ENCODE measurements around the gene MPST.
A peak's percentile ranks its signal among the peaks of the same experiment; 100 is the strongest.
"Not testable (repeated sequence)": the region's sequence is repeated elsewhere in the genome, so short reads cannot be mapped to it uniquely, and the experiment has no call there.

The MPST gene

DNA sequence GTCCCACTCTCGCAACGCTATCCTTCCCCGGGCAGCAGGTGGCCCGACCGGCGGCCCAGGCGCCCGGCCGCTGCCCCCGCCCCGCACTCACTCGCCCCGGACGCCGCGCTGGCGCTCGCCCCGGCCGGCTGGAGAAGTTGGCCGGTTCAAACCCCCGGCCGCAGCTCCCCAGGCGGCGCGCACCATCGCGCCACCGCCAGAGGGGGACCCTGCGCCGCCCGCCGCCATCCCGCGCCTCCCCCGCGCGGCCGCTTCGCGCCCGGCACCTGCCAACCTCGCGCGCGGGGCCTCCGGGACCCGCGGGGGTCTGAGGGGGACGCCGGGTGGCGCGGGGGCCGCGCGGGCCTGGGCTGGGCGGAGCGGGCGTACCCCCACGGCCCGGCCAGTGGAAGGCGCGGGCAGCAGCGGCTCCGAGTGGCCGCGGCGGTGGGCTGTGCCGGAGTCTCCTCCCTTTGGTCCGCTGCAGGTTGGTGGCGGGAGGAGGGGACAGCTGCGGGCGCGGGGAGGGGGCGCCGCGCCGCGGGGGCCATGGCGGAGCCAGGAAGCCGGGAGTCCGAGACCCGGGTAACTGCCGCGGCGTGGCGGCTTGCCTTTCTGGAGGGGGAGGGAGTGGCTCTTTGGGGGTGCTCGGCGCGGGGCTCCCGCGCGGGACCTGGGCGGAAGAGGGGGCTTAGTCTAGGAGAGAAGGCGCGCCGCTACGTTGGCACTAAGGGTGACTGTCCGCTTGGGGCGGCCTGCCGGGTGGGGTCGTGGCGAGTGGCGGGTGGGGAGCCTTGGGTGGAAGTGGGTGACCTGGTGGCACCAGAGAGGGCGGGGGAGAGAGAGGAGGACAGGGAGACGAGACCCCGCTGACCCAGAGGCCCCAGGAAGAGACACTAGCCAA is at the start of gene MPST, which contains the start of gene TST:
Gene MPST, plus strand, starts transcription at position 434 of the 883 bp plus-strand sequence. Its CDS starts 95 bp downstream, at position 529.
Gene TST, minus strand, starts transcription at position 139 of the 883 bp plus-strand sequence. CDS start 715 bp downstream, outside the sequence.
- Mint-ChIP-seq H3K9me3 (ENCODE audit: low read depth) (no peaks in the 10 kb centered on the region), H3K27ac (peak within 1 kb of the TSS; percentile 46), H3K4me3 (peak within 1 kb of the TSS; percentile 82), H3K4me1 (ENCODE audit: low read depth) (peaks cover 2% of the 10 kb centered on the region), H3K27me3 (peaks cover 7% of the 10 kb centered on the region), H3K36me3 (no peaks in the 10 kb centered on the region)

DNA sequence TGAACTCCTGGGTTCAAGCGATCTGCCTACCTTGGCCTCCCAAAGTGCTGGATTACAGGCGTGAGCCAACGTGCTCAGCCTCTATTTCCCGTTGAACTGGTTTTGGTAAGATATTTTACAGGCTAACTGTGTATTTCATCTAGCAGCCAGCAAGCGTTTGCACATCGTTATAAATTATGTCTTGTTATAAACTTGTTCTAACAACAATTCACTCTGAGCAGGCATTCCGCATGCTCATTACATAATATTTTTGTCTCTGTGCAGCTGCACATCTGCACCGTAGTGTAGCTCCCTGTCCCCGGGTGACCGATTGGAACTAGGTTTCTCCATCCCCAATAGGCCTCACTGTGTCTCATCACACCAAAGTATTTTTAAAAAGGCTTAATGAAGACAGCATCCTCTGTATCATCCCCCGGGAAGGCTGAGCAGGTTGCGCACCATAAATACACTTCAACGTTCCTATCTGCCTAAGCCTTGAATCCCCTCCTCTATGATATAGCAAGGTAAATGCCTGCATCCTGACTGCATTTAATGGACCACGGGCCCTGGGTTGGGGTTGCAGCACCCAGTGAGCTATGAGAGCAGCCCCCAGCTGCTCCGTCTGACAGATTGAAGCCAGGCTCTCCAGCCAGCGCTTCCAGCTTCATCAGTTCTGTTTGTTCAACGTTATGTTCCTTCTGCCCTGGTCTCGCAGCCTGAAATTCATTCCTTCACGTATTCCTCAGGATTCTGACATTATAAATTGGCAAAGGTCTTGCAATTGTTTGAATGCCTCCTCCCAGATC is 48.0 kb upstream of the MPST start:
- H3K9me3 Mint-ChIP-seq (ENCODE audit: low read depth), result no peaks in the 10 kb centered on the region
- no peaks in the 10 kb centered on the region for H3K4me1 Mint-ChIP-seq (ENCODE audit: low read depth)
- H3K27ac Mint-ChIP-seq, result no peak overlapping the region
- H3K4me3 Mint-ChIP-seq, result no peak overlapping the region
- no peaks in the 10 kb centered on the region for H3K36me3 Mint-ChIP-seq
- H3K27me3 Mint-ChIP-seq, result no peaks in the 10 kb centered on the region

DNA sequence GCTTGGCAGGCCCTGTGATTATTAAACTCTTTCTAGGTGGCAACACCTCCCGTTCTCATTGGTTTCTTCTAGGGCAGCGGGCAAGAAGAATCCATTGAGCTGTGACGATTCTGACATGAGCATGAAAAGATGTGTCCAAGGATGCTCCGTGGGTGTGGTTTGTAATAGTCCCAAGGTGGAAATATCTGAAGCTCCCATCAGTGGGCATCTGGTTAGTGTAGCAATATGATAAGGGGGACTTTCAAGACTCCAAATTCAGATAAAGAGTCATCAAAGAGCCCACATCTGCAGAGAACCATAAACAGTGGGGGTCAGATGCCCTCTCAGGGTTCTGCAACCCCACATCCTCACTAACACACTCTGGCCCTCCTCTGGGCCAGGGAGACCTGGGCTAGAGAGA is 42.9 kb upstream of the MPST start:
- Mint-ChIP-seq H3K27ac (no peak overlapping the region), H3K27me3 (no peaks in the 10 kb centered on the region), H3K4me1 (ENCODE audit: low read depth) (peaks cover 7% of the 10 kb centered on the region), H3K4me3 (peak overlapping the region; percentile 17), H3K9me3 (ENCODE audit: low read depth) (no peaks in the 10 kb centered on the region), H3K36me3 (no peaks in the 10 kb centered on the region)

DNA sequence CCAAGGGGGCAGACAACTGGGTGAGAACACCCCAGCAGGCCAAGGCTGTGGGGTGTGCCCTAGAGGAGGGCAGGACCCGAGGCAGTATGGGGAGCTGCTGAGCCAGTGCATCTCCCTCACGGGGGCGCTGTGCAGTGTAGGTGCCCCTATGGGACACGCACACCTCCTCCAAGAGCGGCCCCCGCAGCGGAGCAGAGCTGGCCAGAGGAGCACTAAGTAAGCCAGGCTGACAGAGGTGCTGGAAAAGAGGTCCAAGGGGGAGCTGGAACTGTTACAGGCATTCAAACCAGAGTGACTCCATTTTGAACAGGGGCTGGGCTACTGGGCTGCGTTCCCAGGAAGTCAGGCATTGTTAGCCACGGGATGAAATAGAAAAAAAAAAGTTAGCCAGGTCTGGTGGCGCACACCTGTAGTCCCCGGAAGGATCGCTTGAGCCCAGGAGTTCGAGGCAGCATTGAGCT is 42.1 kb upstream of the MPST start:
- Mint-ChIP-seq H3K4me3 (peak overlapping the region; percentile 90), H3K9me3 (ENCODE audit: low read depth) (no peaks in the 10 kb centered on the region), H3K36me3 (no peaks in the 10 kb centered on the region), H3K27me3 (no peaks in the 10 kb centered on the region), H3K4me1 (ENCODE audit: low read depth) (peaks cover 7% of the 10 kb centered on the region), H3K27ac (peak overlapping the region; percentile 82)

DNA sequence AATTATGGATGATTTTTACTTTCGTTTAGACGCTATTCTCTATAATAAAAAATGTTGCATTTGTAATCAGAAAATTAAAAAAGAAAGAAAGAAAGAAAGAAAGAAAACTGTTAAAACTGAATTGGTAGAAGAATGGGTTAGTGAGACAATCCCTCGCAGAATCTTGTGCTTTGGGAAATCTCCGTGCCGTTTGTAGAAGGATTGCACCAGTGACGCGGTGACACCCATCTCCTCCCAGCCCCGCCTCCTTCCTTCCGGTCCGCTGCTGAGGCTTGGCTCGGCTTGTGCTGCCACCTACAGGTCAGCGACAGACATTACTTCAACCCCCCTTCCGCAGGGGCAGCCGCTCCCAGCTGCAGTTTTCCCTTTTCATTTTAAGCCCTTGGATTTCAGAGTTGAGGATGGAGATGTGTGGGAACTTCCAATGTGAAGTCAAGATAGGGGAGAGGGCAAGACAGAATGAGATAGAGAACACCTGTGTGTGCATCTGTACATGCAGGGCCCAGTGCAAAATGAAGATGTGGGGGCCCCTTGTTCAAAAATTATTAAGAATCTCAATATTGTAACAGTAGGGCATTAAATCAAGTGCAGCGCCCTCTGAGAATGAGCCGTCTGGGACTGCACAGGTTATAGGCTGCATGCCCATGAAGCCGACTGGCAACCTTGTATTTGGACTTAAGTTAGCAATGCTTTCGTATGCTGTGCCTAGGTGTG is 41.4 kb upstream of the MPST start:
- Mint-ChIP-seq H3K27me3 (no peaks in the 10 kb centered on the region), H3K36me3 (no peaks in the 10 kb centered on the region), H3K4me1 (ENCODE audit: low read depth) (peaks cover 7% of the 10 kb centered on the region), H3K27ac (peak overlapping the region; percentile 82), H3K9me3 (ENCODE audit: low read depth) (no peaks in the 10 kb centered on the region), H3K4me3 (peak overlapping the region; percentile 90)

DNA sequence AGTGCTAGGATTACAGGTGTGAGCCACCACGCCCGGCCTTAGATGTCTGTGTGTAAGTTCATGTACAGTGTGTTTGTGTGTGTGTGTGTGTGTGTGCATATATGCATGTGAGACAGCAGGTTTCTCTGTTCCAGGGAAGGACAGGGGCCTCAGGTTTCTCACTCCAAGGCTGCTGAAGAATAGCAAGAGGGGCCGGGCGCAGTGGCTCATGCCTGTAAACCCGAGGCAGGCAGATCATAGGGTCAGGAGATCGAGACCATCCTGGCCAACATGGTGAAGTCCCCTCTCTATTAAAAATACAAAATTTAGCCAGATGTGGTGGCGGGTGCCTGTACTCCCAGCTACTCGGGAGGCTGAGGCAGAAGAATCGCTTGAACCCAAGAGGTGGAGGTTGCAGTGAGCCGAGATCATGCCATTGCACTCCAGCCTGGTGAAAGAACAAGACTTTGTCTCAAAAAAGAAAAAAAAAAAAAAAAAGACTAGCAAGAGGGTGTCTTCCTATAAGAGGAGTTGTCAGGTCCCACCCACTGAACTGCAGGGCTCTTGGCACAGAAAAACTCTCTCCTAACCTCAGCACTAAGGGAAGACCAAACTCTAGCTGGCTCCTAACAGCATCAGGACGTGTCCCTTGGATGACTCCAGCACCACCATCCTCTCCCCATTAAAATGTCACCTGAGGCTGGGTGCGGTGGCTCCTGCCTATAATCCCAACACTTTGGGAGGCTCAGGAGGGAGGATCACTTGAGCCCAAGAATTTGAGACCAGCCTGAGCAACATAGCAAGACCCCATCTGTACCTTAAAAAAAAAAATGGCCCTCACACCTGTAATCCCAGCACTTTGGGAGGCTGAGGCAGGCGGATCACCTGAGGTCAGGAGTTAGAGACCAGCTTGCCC is 40.3 kb upstream of the MPST start:
- Mint-ChIP-seq H3K36me3 (no peaks in the 10 kb centered on the region), H3K27me3 (no peaks in the 10 kb centered on the region), H3K9me3 (ENCODE audit: low read depth) (no peaks in the 10 kb centered on the region), H3K4me1 (ENCODE audit: low read depth) (peaks cover 7% of the 10 kb centered on the region), H3K27ac (no peak overlapping the region), H3K4me3 (no peak overlapping the region)

DNA sequence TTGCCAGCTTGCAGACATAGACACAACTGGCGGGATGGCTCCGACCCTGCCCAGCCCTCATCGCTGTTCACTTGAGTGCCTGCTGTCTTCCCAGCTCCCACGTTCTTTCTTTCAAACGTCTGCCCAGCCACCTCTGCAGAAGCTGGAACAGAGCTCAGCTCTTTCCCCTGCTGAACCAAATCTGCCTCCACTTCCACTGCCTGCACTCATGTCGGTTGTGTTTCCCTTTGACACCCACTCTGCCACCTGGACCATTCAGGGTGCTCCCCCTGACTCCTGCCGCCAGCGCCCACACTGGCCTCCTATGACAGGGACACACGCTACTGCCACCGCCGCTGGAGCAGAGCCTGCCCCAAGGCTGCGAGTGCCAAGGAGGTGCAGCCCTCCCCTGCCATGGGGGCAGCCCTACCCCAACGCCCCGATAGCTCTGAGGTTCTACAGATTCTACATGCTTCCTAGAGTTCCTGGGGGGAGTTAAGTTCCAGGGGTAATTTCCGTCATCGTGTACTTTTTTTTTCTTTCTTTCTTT is 38.2 kb upstream of the MPST start:
- H3K36me3 Mint-ChIP-seq, result peaks cover 8% of the 10 kb centered on the region
- no peaks in the 10 kb centered on the region for H3K27me3 Mint-ChIP-seq
- no peak overlapping the region for H3K27ac Mint-ChIP-seq
- H3K4me3 Mint-ChIP-seq, result no peak overlapping the region
- peaks cover 7% of the 10 kb centered on the region for H3K4me1 Mint-ChIP-seq (ENCODE audit: low read depth)
- peaks cover 10% of the 10 kb centered on the region for H3K9me3 Mint-ChIP-seq (ENCODE audit: low read depth)

DNA sequence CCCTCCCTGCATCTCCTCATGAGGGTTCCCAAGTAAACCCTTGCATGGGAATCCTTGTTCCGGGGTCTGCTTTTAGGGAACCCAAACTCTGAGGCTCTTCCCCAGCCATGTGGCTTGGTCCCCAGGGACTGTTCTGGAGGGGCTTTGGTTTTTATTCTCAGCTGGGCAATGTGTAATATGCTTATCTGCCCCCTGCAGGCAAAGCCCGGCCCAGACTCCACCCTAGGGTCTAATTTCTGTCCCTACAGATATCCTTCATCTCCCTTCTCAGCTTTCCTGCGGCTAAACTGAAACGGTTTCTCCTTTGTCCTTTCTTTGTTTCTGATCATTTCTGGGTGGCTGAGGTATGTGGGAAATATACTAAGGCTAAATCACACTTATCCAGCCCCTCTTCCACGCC is 37.4 kb upstream of the MPST start:
- Mint-ChIP-seq H3K4me1 (ENCODE audit: low read depth) (peaks cover 7% of the 10 kb centered on the region), H3K36me3 (peaks cover 8% of the 10 kb centered on the region), H3K4me3 (no peak overlapping the region), H3K27me3 (peaks cover 1% of the 10 kb centered on the region), H3K27ac (no peak overlapping the region), H3K9me3 (ENCODE audit: low read depth) (peaks cover 11% of the 10 kb centered on the region)

DNA sequence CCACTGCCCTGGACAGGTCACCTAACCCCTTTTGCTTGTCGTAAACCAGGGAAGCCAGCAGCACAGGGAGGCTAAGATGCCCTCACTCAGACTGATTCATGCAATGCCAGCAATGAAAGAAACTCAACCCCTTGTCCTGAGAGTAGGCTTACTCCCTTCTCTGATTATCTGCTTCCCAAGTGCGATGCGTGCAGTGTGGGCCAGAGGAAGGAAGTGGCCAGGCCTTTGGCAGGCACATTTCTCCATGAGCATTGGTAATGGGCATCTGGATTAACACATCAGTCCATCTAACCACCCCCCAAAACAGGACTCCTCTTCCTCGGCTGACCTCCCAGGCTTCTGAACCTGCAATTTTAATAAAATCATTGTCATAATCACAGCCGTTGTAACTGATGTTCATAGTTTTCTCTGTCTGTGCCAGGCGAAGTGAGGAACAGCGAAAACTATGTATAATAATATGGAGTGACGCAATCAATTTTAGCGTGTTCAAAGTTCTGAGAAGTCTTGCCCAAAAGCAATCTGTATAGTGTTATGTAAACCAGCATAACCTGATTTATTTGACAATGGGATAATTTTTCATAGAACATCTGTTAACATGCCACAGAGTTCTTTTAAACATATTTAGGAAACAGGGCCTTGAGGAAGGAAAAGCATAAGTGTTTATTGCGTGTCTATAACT is 34.2 kb upstream of the MPST start:
- peaks cover 11% of the 10 kb centered on the region for H3K9me3 Mint-ChIP-seq (ENCODE audit: low read depth)
- no peaks in the 10 kb centered on the region for H3K4me1 Mint-ChIP-seq (ENCODE audit: low read depth)
- H3K27me3 Mint-ChIP-seq, result peaks cover 6% of the 10 kb centered on the region
- no peak overlapping the region for H3K4me3 Mint-ChIP-seq
- no peak overlapping the region for H3K27ac Mint-ChIP-seq
- H3K36me3 Mint-ChIP-seq, result peaks cover 8% of the 10 kb centered on the region

DNA sequence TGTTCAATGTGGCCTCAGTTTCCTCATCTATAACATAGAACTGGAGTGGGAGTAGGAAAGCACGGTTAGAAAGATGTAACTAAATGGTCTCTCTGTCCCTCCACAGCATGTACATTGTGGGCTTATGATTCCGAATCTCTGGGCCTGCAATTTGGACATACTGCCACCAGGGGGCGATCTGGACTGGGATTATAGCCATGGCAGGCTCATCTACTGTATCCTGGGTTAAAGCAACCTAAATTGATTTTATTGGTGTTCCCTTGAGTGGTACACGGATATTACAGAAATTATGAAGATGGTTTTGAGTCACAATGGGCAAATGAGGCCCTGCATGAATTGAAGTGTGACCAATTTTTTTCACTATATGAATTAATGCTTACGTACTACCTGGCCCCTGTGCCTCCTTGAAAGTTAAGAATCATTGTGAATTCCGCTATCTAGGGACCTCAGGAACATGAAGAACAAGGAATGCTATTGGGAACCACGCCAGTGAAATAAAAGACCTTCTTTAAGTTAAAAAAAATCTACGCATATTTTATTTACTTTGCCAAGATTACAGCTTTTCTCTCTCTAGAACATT is 33.2 kb upstream of the MPST start:
- H3K9me3 Mint-ChIP-seq (ENCODE audit: low read depth), result peaks cover 11% of the 10 kb centered on the region

DNA sequence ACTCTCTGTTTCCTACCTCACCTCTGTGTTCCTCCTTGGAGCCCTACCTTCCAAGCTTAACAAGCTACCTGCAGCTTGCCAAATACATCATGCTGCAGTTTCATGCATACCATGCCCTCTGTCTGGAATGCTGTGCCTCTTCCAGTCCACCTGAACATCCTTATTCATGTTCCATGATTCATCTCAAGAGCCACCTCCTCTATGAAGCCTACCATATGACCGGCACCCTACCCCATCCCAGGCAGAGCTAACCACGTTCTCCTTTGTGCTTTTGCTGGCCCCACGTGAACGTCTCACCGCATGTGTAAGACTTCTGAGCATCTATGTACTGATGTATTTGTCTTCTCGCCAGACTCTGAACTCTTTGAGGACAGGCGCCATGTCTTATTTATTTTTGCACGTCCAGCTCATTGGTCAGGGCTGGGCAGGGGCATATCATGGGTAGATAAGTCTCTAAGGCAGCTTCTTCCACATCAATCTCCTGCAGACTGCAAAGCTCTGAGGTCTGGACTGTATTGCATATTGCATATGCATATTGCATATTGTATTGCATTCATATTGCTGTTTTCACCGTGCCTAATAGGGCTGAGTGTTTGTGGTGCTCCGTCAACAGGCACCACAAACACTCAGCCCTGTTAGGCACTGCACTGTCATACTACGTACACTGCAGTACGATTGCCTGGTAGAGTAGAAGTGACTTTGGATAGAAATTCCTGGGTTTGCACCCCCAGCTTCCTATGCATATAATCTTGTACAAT is 31.3 kb upstream of the MPST start:
- Mint-ChIP-seq H3K27ac (no peak overlapping the region), H3K9me3 (ENCODE audit: low read depth) (peaks cover 11% of the 10 kb centered on the region), H3K4me1 (ENCODE audit: low read depth) (no peaks in the 10 kb centered on the region), H3K4me3 (no peak overlapping the region), H3K36me3 (peaks cover 8% of the 10 kb centered on the region), H3K27me3 (peaks cover 13% of the 10 kb centered on the region)

More for the DNA sequence above, 33.2 kb upstream of the MPST start:
- no peaks in the 10 kb centered on the region for H3K4me1 Mint-ChIP-seq (ENCODE audit: low read depth)
- H3K27ac Mint-ChIP-seq, result no peak overlapping the region
- peaks cover 8% of the 10 kb centered on the region for H3K27me3 Mint-ChIP-seq
- no peak overlapping the region for H3K4me3 Mint-ChIP-seq
- peaks cover 8% of the 10 kb centered on the region for H3K36me3 Mint-ChIP-seq

DNA sequence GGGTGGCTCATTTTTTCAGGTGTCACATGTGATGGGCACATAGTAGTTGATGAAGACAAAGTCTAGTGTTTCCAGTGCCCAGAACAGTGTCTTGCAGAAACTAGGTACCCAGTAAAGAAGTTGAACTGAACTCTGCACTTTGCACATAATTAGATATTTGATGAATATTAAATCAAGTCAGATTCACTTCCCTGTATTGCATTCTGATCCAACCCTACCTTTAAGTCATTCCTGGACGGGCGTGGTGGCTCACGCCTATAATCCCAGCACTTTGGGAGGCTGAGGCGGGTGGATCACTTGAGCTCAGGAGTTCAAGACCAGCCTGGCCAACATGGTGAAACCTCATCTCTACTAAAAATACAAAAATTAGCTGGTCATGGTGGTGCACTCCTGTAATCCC is 30.5 kb upstream of the MPST start:
- peaks cover 11% of the 10 kb centered on the region for H3K9me3 Mint-ChIP-seq (ENCODE audit: low read depth)
- H3K27me3 Mint-ChIP-seq, result peaks cover 13% of the 10 kb centered on the region
- not testable (repeated sequence) for H3K4me3 Mint-ChIP-seq; H3K36me3 Mint-ChIP-seq; H3K4me1 Mint-ChIP-seq (ENCODE audit: low read depth); H3K27ac Mint-ChIP-seq

Measured in activated naive CD8-positive, alpha-beta T cell (primary cell).